Karpas-422 (cell line): Measurements from ENCODE around the gene XIAP. TPM values are rescaled to one million over a fixed set of nuclear protein-coding genes. Genes with fewer than 3 reads are reported as not detected.
"Not testable (repeated sequence)": the region's sequence is repeated elsewhere in the genome, so short reads cannot be mapped to it uniquely, and the experiment has no call there.

ENCODE experiments used
- DNase-seq: peaks from one replicate; pipeline ENCODE4 v3.0.0-alpha.2; 2015
- H2AFZ ChIP-seq: fragments of 200-600 bp; sonication (generic); 2 replicates; pipeline ENCODE4 v1.6.1; 2014; ENCODE audit warnings: antibody characterized with exemption, low read length, mixed read lengths
- H3K27ac ChIP-seq: fragments of 200-600 bp; sonication (generic); 2 replicates; pipeline ENCODE4 v1.5.1; 2014; ENCODE audit warnings: mild to moderate bottlenecking, low read length, moderate library complexity
- H3K27me3 ChIP-seq: fragments of 200-600 bp; sonication (generic); 2 replicates; pipeline ENCODE4 v1.6.1; 2014; ENCODE audit warnings: low read length, mixed read lengths
- H3K36me3 ChIP-seq: fragments of 200-600 bp; sonication (generic); 2 replicates; pipeline ENCODE4 v1.6.1; 2014; ENCODE audit warnings: low read length, mixed read lengths; ENCODE audit not compliant: insufficient read depth
- H3K4me1 ChIP-seq: fragments of 200-600 bp; sonication (generic); 2 replicates; pipeline ENCODE4 v1.6.1; 2014; ENCODE audit warnings: mild to moderate bottlenecking, low read length, mixed read lengths
- H3K4me2 ChIP-seq: fragments of 200-600 bp; sonication (generic); 2 replicates; pipeline ENCODE4 v1.6.1; 2014; ENCODE audit warnings: low read length, low read depth, mild to moderate bottlenecking; ENCODE audit not compliant: poor library complexity, severe bottlenecking
- H3K4me3 ChIP-seq: fragments of 200-600 bp; sonication (generic); 2 replicates; pipeline ENCODE4 v1.5.1; 2014; ENCODE audit warnings: mild to moderate bottlenecking, antibody characterized with exemption, low read length, mixed read lengths
- H3K79me2 ChIP-seq: fragments of 200-600 bp; sonication (generic); 2 replicates; pipeline ENCODE4 v1.6.1; 2014; ENCODE audit warnings: mild to moderate bottlenecking, low read length, mixed read lengths
- H3K9ac ChIP-seq: fragments of 200-600 bp; sonication (generic); 2 replicates; pipeline ENCODE4 v1.6.0; 2014; ENCODE audit warnings: low read length
- H3K9me2 ChIP-seq: fragments of 200-600 bp; sonication (generic), shearing (Covaris generic); replicated peaks from 2 replicates; pipeline ENCODE4 v1.6.0; 2014; ENCODE audit warnings: mild to moderate bottlenecking, low read length, moderate library complexity; ENCODE audit not compliant: insufficient read depth
- H3K9me3 ChIP-seq: fragments of 300-700, 200-600 bp; sonication (generic); 2 replicates; pipeline ENCODE4 v1.6.1; 2014; ENCODE audit warnings: low read length, mixed read lengths
- H4K20me1 ChIP-seq: fragments of 200-600 bp; sonication (generic); 2 replicates; pipeline ENCODE4 v1.6.1; 2014; ENCODE audit warnings: mild to moderate bottlenecking, antibody characterized with exemption, low read length, low read depth; ENCODE audit not compliant: insufficient read depth
- total RNA-seq: library from RNA; depleted of rRNA; stranded (reverse); fragments of >200 nt; shearing (Covaris generic); gene quantifications from 2 replicates; pipeline ENCODE4 v1.2.3, GENCODE V29; 2014; ENCODE audit warnings: low replicate concordance

Gene XIAP
- total RNA-seq, 1 experiment from 2014 or later: 20.0 TPM

DNA sequence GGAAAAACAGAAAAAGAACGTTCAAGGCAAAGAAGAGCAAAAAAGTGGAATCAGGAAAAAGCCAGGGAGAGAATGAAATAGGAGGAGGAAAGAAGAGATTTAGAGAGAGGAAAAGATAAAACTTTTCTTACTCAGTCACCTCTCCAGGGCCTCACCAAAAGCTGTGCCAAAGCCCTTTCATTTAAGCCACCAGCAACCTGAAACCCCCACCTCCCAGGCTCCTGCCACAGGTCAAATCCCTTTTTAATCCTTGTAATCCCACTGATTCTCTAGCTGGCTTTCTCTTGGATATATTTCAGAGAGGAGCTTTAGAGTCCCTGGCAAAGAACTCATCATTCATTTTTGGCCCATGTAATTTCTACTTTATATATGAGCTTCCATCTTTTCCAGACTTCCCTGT, 25.7 kb upstream of the XIAP start:
- no peak for DNase-seq
- Histone ChIP-seq H2AFZ (no peak overlapping the region), H3K9me3 (no peaks in the 10 kb centered on the region), H3K79me2 (no peaks in the 10 kb centered on the region), H3K27ac (no peak overlapping the region), H3K27me3 (no peaks in the 10 kb centered on the region), H3K9ac (no peak overlapping the region), H3K4me3 (no peak overlapping the region), H3K4me1 (no peaks in the 10 kb centered on the region), H4K20me1 (no peaks in the 10 kb centered on the region), H3K4me2 (no peak overlapping the region), H3K36me3 (no peaks in the 10 kb centered on the region), H3K9me2 (no peaks in the 10 kb centered on the region)

DNA sequence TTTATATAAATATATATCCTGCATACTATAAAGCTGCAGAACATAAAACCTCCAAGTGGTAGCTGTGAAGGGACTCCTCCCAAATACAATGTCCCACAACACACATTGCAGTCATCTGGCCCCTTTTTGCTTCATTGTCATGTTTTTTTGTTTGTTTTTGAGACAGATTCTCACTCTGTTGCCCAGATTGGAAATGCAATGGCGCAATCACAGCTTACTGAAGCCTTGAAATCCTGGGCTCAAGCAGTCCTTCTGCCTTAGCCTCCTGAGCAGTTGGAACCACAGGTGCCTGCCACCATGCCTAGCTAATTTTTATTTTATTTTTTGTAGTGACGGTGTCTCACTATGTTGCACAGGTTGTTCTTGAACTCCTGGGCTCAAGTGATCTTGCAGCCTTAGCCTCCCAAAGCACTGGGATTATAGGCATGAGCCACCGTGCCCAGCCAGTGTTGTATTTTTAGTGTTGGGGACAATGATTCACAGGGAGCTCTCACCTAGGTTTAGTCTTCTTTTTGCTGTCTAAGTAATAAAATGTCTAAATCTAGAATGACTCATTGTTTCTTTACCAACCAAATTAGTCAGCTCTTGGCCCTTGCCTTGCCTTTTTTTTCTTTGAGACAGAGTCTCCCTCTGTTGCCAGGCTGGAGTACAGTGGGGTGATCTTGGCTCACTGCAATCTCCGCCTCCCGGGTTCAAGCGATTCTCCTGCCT, 24.0 kb upstream of the XIAP start:
- Histone ChIP-seq H3K4me3 (no peak overlapping the region), H4K20me1 (no peaks in the 10 kb centered on the region), H3K27ac (no peak overlapping the region), H3K4me2 (no peak overlapping the region), H3K36me3 (no peaks in the 10 kb centered on the region), H3K27me3 (no peaks in the 10 kb centered on the region), H3K9ac (no peak overlapping the region), H3K79me2 (no peaks in the 10 kb centered on the region), H3K9me3 (no peaks in the 10 kb centered on the region), H3K9me2 (no peaks in the 10 kb centered on the region), H2AFZ (no peak overlapping the region), H3K4me1 (no peaks in the 10 kb centered on the region)
- DNase-seq: no peak

DNA sequence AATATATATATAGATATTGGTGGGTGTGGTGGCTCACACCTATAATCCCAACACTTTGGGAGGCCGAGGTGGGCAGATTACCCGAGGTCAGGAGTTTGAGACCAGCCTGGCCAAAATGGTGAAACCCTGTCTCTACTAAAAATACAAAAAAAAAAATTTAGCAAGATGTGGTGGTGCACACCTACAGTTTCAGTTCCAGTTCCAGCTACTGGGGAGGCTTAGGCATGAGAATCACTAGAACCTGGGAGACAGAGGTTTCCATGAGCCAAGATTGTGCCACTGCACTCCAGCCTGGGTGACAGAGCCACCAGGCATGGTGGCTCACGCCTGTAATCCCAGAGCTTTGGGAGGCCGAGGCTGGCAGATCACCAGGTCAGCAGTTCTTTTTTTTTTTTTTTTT, 14.7 kb upstream of the XIAP start:
- H3K9me3 ChIP-seq, H3K4me2 ChIP-seq, H3K79me2 ChIP-seq, H3K9ac ChIP-seq, H3K36me3 ChIP-seq, H3K4me3 ChIP-seq, H4K20me1 ChIP-seq, H3K4me1 ChIP-seq, H3K27ac ChIP-seq, DNase-seq, H3K9me2 ChIP-seq, H2AFZ ChIP-seq, H3K27me3 ChIP-seq: not testable (repeated sequence)

DNA sequence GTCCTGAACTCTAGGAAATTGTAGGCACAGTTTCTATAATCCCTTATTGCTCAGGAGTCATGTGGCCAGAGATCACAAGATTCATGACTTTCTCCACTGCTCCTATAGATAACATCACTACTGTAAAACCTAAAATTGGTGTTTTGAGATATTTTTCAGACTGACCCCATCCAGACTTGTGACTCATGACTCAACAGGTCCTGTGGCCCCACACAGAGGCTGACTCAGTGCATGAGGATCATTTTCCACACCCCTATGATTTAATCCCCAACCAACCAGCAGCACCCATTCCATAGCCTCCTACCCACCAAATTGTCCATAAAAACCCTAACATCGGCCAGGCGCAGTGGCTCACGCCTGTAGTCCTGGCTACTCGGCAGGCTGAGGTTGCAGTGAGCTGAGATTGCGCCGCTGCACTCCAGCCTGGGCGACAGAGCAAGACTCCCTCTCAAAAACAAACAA, 13.2 kb upstream of the XIAP start:
- no peaks in the 10 kb centered on the region for H3K9me3 ChIP-seq
- H3K79me2 ChIP-seq: no peaks in the 10 kb centered on the region
- no peak for DNase-seq
- H3K36me3 ChIP-seq: no peaks in the 10 kb centered on the region
- H2AFZ ChIP-seq: no peak overlapping the region
- H3K9me2 ChIP-seq: no peaks in the 10 kb centered on the region
- no peaks in the 10 kb centered on the region for H3K27me3 ChIP-seq
- no peak overlapping the region for H3K27ac ChIP-seq
- H3K4me2 ChIP-seq: no peak overlapping the region
- H3K9ac ChIP-seq: no peak overlapping the region
- no peak overlapping the region for H3K4me3 ChIP-seq
- no peaks in the 10 kb centered on the region for H4K20me1 ChIP-seq
- no peaks in the 10 kb centered on the region for H3K4me1 ChIP-seq

DNA sequence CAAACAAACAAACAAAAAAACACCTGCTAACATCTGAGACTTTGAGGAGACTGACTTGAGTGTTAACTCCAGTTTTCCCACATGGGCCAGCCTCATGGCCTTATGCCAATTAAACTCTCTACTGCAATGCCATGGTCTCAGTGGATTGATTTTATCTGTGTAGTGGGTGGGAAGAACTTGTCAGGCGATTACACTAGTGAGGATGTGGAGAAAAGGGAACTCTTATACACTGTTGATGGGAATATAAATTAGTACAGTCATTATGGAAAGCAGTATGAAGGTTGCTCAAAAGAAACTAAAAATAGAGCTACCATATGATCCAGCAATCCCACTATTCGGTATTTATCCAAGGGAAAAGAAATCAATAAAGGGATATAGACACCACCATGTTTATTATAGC, 12.8 kb upstream of the XIAP start:
- no peaks in the 10 kb centered on the region for H3K9me2 ChIP-seq
- DNase-seq: no peak
- H3K27ac ChIP-seq: no peak overlapping the region
- no peaks in the 10 kb centered on the region for H3K4me1 ChIP-seq
- H3K36me3 ChIP-seq: no peaks in the 10 kb centered on the region
- H2AFZ ChIP-seq: no peak overlapping the region
- no peaks in the 10 kb centered on the region for H3K9me3 ChIP-seq
- no peaks in the 10 kb centered on the region for H3K27me3 ChIP-seq
- H4K20me1 ChIP-seq: no peaks in the 10 kb centered on the region
- no peak overlapping the region for H3K9ac ChIP-seq
- no peak overlapping the region for H3K4me2 ChIP-seq
- H3K4me3 ChIP-seq: no peak overlapping the region
- no peaks in the 10 kb centered on the region for H3K79me2 ChIP-seq

DNA sequence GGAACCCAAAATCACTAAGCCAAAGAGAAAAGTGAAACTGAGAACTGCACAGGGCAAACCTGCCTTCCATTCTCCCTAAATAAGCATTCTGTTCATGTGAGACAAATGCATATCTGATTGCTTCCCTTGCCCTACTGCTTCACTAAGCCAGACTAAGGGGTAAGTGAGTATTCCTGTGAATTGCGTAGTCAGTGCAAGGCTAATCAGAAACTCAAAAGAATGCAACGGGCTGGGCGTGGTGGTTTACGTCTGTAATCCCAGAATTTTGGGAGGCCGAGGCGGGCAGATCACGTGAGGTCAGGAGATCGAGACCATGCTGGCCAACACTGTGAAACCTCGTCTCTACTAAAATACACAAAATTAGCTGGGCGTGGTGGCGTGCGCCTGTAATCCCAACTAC, 10.8 kb upstream of the XIAP start:
- Histone ChIP-seq H2AFZ (no peak overlapping the region), H3K4me1 (no peaks in the 10 kb centered on the region), H3K36me3 (no peaks in the 10 kb centered on the region), H3K9me2 (no peaks in the 10 kb centered on the region), H3K9me3 (no peaks in the 10 kb centered on the region), H3K4me3 (no peak overlapping the region), H4K20me1 (no peaks in the 10 kb centered on the region), H3K79me2 (no peaks in the 10 kb centered on the region), H3K27ac (no peak overlapping the region), H3K27me3 (no peaks in the 10 kb centered on the region), H3K9ac (no peak overlapping the region), H3K4me2 (no peak overlapping the region)
- DNase-seq: no peak

DNA sequence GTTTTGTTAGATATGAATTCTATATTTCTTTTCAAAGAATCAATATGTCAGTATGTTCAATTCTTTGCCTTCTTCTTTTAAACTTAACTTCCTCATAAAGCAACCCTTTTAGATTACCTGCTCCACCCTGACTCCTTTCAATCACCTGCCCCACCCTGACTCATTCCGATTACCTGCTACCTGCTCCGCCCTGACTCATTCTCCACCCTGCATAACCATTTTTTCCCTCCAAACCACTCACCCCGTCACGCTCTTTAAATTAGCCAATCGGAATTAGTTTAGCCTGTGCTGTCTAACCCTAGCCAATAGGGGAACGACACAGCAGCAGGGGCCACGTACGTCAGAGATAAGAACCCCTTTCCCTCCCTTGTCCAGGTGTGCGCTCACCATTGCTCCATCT, 9.9 kb upstream of the XIAP start:
- H3K27me3 ChIP-seq, DNase-seq, H3K36me3 ChIP-seq, H3K9me3 ChIP-seq, H3K4me3 ChIP-seq, H3K27ac ChIP-seq, H2AFZ ChIP-seq, H3K4me1 ChIP-seq, H3K4me2 ChIP-seq, H3K79me2 ChIP-seq, H4K20me1 ChIP-seq, H3K9ac ChIP-seq, H3K9me2 ChIP-seq: not testable (repeated sequence)

DNA sequence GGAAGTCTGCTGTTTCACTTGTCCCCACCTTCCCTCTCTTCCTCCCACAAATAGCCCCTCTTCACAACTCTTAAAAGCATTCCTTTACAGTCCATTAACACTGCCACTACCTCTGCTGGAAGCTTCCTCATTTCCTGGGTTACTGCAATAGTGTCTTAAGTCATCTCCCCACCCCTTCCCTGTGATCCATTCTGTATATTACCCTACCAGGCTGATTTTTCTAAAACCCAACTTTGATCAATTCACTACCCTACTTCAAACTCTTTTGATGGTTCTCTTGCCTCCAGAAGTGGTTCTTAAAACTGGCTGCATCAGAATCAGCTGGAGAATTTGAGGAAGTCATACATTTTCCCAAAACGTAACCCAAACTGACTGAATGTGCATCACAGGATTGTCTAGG, 8.8 kb upstream of the XIAP start:
- H3K4me3 ChIP-seq: no peak overlapping the region
- no peaks in the 10 kb centered on the region for H3K36me3 ChIP-seq
- no peak overlapping the region; the same call in 1 of the 2 replicates for H2AFZ ChIP-seq
- no peak overlapping the region for H3K9ac ChIP-seq
- H3K9me2 ChIP-seq: no peaks in the 10 kb centered on the region
- no peak overlapping the region for H3K27ac ChIP-seq
- no peak for DNase-seq
- no peaks in the 10 kb centered on the region for H3K79me2 ChIP-seq
- no peaks in the 10 kb centered on the region for H4K20me1 ChIP-seq
- H3K27me3 ChIP-seq: no peaks in the 10 kb centered on the region
- no peak overlapping the region for H3K4me2 ChIP-seq
- no peaks in the 10 kb centered on the region for H3K4me1 ChIP-seq
- H3K9me3 ChIP-seq: no peaks in the 10 kb centered on the region
